ENCODE results near the gene MSI2.

The MSI2 gene

GRCh38 chr17:57315061-57316015, 59.0 kb downstream of the MSI2 start:
- no peak for ATAC-seq (ENCODE audit: low read depth)
- no peaks in the 10 kb centered on the region for H3K9me3 Mint-ChIP-seq

GRCh38 chr17:57316361-57316760, 60.0 kb downstream of the MSI2 start:
- peaks cover 17% of the 10 kb centered on the region for H3K4me1 Mint-ChIP-seq
- no peaks in the 10 kb centered on the region for H3K9me3 Mint-ChIP-seq
- no peak for DNase-seq (ENCODE audit: low spot score in 2 of 2)
- H3K27ac Mint-ChIP-seq: no peak overlapping the region
- no peaks in the 10 kb centered on the region for H3K27me3 Mint-ChIP-seq
- H3K4me3 Mint-ChIP-seq: no peak overlapping the region
- peaks cover 8% of the 10 kb centered on the region for H3K36me3 Mint-ChIP-seq
- no peak for ATAC-seq (ENCODE audit: low read depth)

More at GRCh38 chr17:57315061-57316015, 59.0 kb downstream of the MSI2 start:
- Mint-ChIP-seq H3K36me3 (peaks cover 10% of the 10 kb centered on the region), H3K4me3 (no peak overlapping the region), H3K4me1 (peaks cover 21% of the 10 kb centered on the region), H3K27ac (no peak overlapping the region), H3K27me3 (no peaks in the 10 kb centered on the region)
- no peak for DNase-seq (ENCODE audit: low spot score in 2 of 2)

GRCh38 chr17:57317079-57317478, 60.8 kb downstream of the MSI2 start:
- Mint-ChIP-seq H3K27me3 (no peaks in the 10 kb centered on the region), H3K9me3 (no peaks in the 10 kb centered on the region), H3K4me1 (peaks cover 17% of the 10 kb centered on the region), H3K27ac (no peak overlapping the region), H3K4me3 (no peak overlapping the region), H3K36me3 (peaks cover 8% of the 10 kb centered on the region)
- DNase-seq (ENCODE audit: low spot score in 2 of 2) (no peak), ATAC-seq (ENCODE audit: low read depth) (no peak)

DNA sequence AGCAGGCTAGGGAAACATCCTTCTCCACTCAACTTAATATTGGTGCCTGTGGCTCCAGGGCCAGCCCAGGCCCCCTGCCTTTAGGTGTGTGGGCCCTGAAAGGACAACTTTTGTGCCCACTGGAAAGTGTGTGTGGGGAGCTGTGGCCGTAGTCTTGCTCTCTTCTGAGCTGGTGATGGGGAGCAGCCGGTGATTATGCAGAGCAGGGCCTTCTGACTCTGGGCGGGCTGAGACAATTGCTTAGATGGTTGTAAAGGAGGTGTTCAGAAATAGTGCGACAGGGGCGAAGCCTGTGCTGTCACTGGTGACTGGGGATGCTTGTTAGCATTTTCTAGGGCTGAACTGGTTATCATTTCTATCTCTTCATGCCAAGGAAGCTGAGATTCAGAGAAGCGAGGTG, 62.6 kb downstream of the MSI2 start:
- Mint-ChIP-seq H3K9me3 (no peaks in the 10 kb centered on the region), H3K4me3 (no peak overlapping the region), H3K36me3 (peaks cover 8% of the 10 kb centered on the region), H3K27ac (no peak overlapping the region), H3K27me3 (no peaks in the 10 kb centered on the region), H3K4me1 (peaks cover 17% of the 10 kb centered on the region)
- no peak for DNase-seq (ENCODE audit: low spot score in 2 of 2)
- ATAC-seq (ENCODE audit: low read depth): no peak

DNA sequence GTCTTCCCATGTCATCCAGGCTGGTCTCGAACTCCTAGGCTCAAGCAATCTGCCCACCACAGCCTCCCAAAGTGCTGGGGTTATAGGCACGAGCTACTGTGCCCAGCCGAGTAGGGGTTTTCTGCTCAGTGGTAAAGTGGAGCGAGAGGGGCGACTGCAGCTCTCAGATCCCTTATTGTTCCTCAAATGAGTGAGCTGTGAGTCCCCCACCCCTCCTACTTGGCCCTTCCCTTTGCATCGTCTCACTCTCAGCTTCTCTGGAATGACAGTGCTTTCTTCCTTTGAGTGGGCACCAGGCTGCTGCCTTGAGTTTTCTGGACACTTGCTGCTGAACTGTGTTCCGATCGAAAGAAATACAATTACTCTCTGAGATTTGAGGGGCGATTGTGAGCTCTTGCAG, 63.5 kb downstream of the MSI2 start:
- ATAC-seq (ENCODE audit: low read depth): no peak
- Mint-ChIP-seq H3K4me3 (no peak overlapping the region), H3K27ac (no peak overlapping the region), H3K9me3 (no peaks in the 10 kb centered on the region), H3K27me3 (no peaks in the 10 kb centered on the region), H3K4me1 (peaks cover 20% of the 10 kb centered on the region), H3K36me3 (peaks cover 10% of the 10 kb centered on the region)
- no peak for DNase-seq (ENCODE audit: low spot score in 2 of 2)

DNA sequence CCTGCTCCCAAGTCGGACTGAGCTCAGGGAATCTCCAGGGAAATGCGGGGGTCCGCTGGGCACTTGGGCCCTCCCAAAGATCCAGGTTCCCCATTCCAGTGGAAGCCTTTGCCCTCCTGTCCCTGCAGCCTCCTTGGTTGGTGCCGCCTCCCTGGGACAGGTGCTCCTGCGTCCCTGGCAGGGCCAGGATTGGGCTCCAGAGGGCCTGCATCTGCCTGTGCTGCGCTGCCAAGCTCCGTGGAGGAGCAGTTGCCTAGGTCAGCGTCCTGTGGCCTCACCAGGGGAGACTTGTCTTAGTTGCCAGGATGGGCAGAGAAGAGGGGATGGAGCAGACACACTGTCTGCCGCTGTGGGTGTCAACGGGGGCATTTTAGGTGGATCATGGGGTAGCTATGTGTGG, 67.1 kb downstream of the MSI2 start:
- no peak for ATAC-seq (ENCODE audit: low read depth)
- peaks cover 20% of the 10 kb centered on the region for H3K36me3 Mint-ChIP-seq

DNA sequence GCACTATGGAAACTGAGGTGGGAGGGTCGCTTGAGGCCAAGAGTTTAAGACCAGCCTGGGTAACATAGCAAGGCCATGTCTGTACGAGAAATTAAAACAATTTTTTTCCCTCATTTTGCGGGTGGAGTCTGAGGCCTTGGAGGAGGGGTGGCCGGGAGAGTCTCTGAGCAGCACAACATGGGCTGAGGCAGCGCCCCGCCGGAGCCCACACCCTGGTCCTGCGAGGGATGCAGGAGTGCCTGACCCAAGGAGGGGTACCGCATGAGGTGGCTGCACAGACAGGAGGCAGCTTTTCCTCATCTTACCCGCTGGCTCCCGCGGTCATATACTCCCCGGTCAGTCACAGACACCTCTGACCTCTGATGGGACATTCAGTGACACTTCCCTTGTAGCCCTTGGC, 67.7 kb downstream of the MSI2 start:
- H3K9me3 Mint-ChIP-seq: no peaks in the 10 kb centered on the region
- peaks cover 18% of the 10 kb centered on the region for H3K36me3 Mint-ChIP-seq
- no peaks in the 10 kb centered on the region for H3K27me3 Mint-ChIP-seq
- no peak for ATAC-seq (ENCODE audit: low read depth)
- DNase-seq (ENCODE audit: low spot score in 2 of 2): no peak
- no peak overlapping the region for H3K27ac Mint-ChIP-seq
- H3K4me3 Mint-ChIP-seq: no peak overlapping the region
- H3K4me1 Mint-ChIP-seq: peaks cover 14% of the 10 kb centered on the region

More for the DNA sequence above, 67.1 kb downstream of the MSI2 start:
- Mint-ChIP-seq H3K4me3 (no peak overlapping the region), H3K4me1 (peaks cover 18% of the 10 kb centered on the region), H3K9me3 (no peaks in the 10 kb centered on the region), H3K27ac (no peak overlapping the region), H3K27me3 (no peaks in the 10 kb centered on the region)
- DNase-seq (ENCODE audit: low spot score in 2 of 2): no peak

DNA sequence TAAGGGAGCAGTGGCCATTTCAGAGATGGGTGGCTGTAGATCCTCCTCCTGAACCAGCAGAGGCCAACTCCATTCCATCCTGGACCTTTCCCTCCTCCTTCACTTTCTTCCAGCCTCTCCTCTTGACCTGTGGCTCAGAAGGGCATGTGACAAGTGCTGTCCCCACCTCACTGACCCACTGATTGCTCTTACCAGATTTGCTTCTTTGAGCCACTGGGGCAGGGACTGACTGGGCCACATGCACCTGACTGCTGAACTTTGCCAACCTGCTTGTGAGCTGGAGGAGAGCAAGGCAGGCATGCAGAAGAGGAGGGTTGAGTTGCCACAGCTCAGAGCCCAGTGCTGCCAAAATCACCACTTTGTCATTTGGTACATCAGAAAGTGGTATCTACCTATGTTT, 68.3 kb downstream of the MSI2 start:
- Mint-ChIP-seq H3K9me3 (no peaks in the 10 kb centered on the region), H3K27ac (peak overlapping the region; percentile 12), H3K27me3 (no peaks in the 10 kb centered on the region), H3K4me3 (no peak overlapping the region), H3K36me3 (peaks cover 18% of the 10 kb centered on the region), H3K4me1 (peaks cover 11% of the 10 kb centered on the region)
- DNase-seq (ENCODE audit: low spot score in 2 of 2): no peak
- no peak for ATAC-seq (ENCODE audit: low read depth)

GRCh38 chr17:57326336-57326735, 70.0 kb downstream of the MSI2 start:
- Mint-ChIP-seq H3K9me3 (no peaks in the 10 kb centered on the region), H3K27ac (no peak overlapping the region), H3K4me3 (no peak overlapping the region), H3K36me3 (peaks cover 18% of the 10 kb centered on the region), H3K4me1 (peaks cover 6% of the 10 kb centered on the region), H3K27me3 (no peaks in the 10 kb centered on the region)
- ATAC-seq (ENCODE audit: low read depth) (no peak), DNase-seq (ENCODE audit: low spot score in 2 of 2) (no peak)

DNA sequence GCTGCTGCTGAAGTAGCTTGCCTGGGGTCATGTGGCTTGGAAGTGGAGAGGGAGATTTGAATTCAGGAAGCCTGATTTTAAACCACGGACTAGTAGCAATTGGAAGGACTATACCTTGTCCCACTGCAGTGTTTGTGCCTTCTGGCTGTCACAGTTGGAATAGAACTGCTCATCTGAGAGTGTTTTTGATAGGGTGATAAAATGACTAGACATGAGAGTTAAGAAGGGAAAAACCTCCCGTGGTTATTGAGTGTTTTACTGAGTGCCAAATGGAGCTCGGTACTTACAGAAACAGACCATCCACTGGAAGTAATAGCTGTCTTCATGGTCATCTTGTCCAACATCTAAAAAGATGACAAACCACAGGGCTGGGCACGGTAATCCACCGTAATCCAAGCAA, 70.4 kb downstream of the MSI2 start:
- Mint-ChIP-seq H3K27ac (no peak overlapping the region), H3K4me1 (peaks cover 6% of the 10 kb centered on the region)

GRCh38 chr17:57327176-57327970, 71.0 kb downstream of the MSI2 start:
- Mint-ChIP-seq H3K4me3 (no peak overlapping the region), H3K4me1 (peaks cover 6% of the 10 kb centered on the region), H3K9me3 (no peaks in the 10 kb centered on the region), H3K36me3 (peaks cover 19% of the 10 kb centered on the region), H3K27me3 (no peaks in the 10 kb centered on the region), H3K27ac (no peak overlapping the region)
- ATAC-seq (ENCODE audit: low read depth) (no peak), DNase-seq (ENCODE audit: low spot score in 2 of 2) (no peak)

More for the DNA sequence above, 70.4 kb downstream of the MSI2 start:
- ATAC-seq (ENCODE audit: low read depth) (no peak), DNase-seq (ENCODE audit: low spot score in 2 of 2) (no peak)
- Mint-ChIP-seq H3K9me3 (no peaks in the 10 kb centered on the region), H3K36me3 (peaks cover 18% of the 10 kb centered on the region), H3K4me3 (no peak overlapping the region), H3K27me3 (no peaks in the 10 kb centered on the region)

GRCh38 chr17:57328109-57328882, 72.0 kb downstream of the MSI2 start:
- H3K27me3 Mint-ChIP-seq: no peaks in the 10 kb centered on the region
- no peaks in the 10 kb centered on the region for H3K9me3 Mint-ChIP-seq
- ATAC-seq (ENCODE audit: low read depth) (no peak), DNase-seq (ENCODE audit: low spot score in 2 of 2) (no peak)
- no peak overlapping the region for H3K27ac Mint-ChIP-seq
- H3K36me3 Mint-ChIP-seq: peaks cover 18% of the 10 kb centered on the region
- no peak overlapping the region for H3K4me3 Mint-ChIP-seq
- peaks cover 6% of the 10 kb centered on the region for H3K4me1 Mint-ChIP-seq

GRCh38 chr17:57329380-57330214, 73.3 kb downstream of the MSI2 start:
- H3K4me1 Mint-ChIP-seq: peaks cover 5% of the 10 kb centered on the region

More at GRCh38 chr17:57329380-57330214, 73.3 kb downstream of the MSI2 start:
- no peaks in the 10 kb centered on the region for H3K9me3 Mint-ChIP-seq
- DNase-seq (ENCODE audit: low spot score in 2 of 2) (no peak), ATAC-seq (ENCODE audit: low read depth) (no peak)
- no peak overlapping the region for H3K4me3 Mint-ChIP-seq
- no peaks in the 10 kb centered on the region for H3K27me3 Mint-ChIP-seq
- peaks cover 16% of the 10 kb centered on the region for H3K36me3 Mint-ChIP-seq
- H3K27ac Mint-ChIP-seq: no peak overlapping the region

Data from memory B cell (primary cell).